Adipocyte (in vitro differentiated cells): ENCODE results near the gene KLF12.

ENCODE experiments used
- DNase-seq: peaks from one replicate; pipeline ENCODE4 v3.0.0-alpha.2; 2015; ENCODE audit warnings: low read depth
- H3K27me3 ChIP-seq: replicated peaks from 2 replicates; pipeline ENCODE4 v1.7.0; 2013; ENCODE audit warnings: mild to moderate bottlenecking, low read length, moderate library complexity; ENCODE audit not compliant: control insufficient read depth, insufficient read depth
- H3K36me3 ChIP-seq: 2 replicates; pipeline ENCODE4 v1.7.0; 2013; ENCODE audit warnings: low read length, mild to moderate bottlenecking, moderate library complexity; ENCODE audit not compliant: control insufficient read depth, insufficient read depth, severe bottlenecking
- H3K4me1 ChIP-seq: 2 replicates; pipeline ENCODE4 v1.7.0; 2013; ENCODE audit warnings: mild to moderate bottlenecking, low read length, moderate library complexity; ENCODE audit not compliant: control insufficient read depth, insufficient read depth
- H3K4me3 ChIP-seq: 2 replicates; pipeline ENCODE4 v1.7.0; 2013; ENCODE audit warnings: mild to moderate bottlenecking, low read length, moderate library complexity
- H3K9ac ChIP-seq: 2 replicates; pipeline ENCODE4 v1.7.0; 2013; ENCODE audit warnings: mild to moderate bottlenecking, low read length, moderate library complexity
- H3K9me3 ChIP-seq: 2 replicates; pipeline ENCODE4 v1.7.0; 2013; ENCODE audit warnings: mild to moderate bottlenecking, low read length, moderate library complexity; ENCODE audit not compliant: control insufficient read depth

Gene KLF12

DNA sequence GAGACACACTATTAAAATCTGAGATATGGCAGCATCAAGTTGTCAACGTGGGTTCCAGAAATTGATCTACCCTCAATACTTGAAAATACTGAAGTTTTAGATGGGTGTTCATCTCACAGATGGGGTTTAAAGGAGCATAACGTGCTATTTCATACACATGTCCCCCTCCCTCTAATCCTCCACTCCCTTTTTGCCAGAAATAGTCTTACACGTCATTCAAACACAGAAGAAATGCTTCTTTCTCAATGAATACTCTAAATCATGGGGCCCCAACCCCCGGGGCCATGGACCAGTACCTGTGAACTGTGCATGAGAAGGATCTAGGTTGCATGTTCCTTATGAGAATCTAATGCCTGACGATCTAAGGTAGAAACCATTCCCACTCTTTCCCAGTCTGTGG is 19.6 kb downstream of the KLF12 start:
- no peak overlapping the region for H3K4me3 ChIP-seq
- peaks cover 12% of the 10 kb centered on the region for H3K9me3 ChIP-seq
- H3K36me3 ChIP-seq: no peaks in the 10 kb centered on the region
- no peak overlapping the region for H3K9ac ChIP-seq
- no peaks in the 10 kb centered on the region for H3K27me3 ChIP-seq
- DNase-seq: peak; percentile 29
- H3K4me1 ChIP-seq: peaks cover 19% of the 10 kb centered on the region

DNA sequence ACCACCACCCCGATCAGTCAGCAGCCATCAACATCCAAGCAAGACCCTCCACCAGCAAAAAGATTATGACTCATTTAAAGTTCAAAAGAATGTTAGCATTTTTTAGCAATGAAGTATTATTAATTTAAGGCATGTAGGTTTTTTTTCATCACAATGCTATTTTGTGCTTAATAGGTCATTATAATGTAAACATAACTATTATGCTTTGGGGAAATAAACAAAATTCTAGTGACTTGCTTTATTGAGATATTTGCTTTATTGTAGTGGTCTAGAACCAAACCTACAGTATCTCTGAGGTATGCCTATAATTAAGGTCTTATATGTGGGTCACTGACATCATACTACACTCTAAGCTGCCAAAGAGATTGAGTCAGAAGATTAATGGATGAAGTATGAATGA is 20.0 kb downstream of the KLF12 start:
- Histone ChIP-seq H3K9ac (no peak overlapping the region), H3K4me1 (peaks cover 19% of the 10 kb centered on the region), H3K36me3 (no peaks in the 10 kb centered on the region), H3K9me3 (peaks cover 8% of the 10 kb centered on the region), H3K27me3 (no peaks in the 10 kb centered on the region), H3K4me3 (no peak overlapping the region)
- DNase-seq: peak; percentile 57

DNA sequence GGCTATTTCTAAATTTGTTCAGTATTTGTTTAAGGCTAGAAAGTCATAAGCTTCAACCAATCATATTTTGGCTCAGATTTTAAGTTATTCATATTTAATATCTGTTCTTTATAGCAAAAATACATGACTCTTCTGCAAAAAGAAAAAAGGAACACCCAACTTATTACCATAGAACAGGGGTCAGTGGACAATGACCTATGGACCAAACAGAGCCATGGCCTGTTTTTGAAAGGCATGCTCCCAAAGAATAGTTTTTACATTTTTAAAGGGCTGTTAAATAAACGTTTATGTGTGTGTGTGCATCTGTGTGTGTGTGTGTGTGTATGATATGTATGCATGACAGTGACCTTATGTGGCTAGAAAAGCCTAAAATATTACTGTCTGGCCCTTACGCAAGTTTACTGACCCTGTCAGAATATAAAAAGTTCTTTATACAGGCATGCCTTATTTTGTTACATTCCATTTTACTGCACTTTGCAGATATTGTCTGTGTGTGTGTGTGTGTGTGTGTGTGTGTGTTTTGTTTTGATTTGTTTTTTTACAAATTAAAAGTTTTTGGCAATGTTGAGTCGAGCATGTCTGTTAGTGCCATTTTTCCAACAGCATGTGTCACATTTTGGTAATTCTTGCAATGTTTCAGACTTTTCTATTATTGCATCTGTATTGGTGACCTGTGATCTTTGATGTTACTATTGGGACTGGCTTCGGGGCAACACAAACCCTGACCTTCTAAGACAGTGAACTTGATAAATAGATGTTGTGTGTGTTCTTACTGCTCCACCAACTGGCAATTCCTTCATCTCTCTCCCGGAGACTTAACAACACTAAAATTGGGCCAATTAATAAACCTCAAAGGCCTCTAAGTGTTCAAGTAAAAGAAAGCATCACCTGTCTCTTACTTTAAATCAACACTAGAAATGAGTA is 22.0 kb downstream of the KLF12 start:
- H3K9ac ChIP-seq: no peak overlapping the region
- no peaks in the 10 kb centered on the region for H3K9me3 ChIP-seq
- H3K36me3 ChIP-seq: no peaks in the 10 kb centered on the region
- H3K27me3 ChIP-seq: no peaks in the 10 kb centered on the region
- DNase-seq: no peak
- peaks cover 19% of the 10 kb centered on the region for H3K4me1 ChIP-seq
- no peak overlapping the region for H3K4me3 ChIP-seq

DNA sequence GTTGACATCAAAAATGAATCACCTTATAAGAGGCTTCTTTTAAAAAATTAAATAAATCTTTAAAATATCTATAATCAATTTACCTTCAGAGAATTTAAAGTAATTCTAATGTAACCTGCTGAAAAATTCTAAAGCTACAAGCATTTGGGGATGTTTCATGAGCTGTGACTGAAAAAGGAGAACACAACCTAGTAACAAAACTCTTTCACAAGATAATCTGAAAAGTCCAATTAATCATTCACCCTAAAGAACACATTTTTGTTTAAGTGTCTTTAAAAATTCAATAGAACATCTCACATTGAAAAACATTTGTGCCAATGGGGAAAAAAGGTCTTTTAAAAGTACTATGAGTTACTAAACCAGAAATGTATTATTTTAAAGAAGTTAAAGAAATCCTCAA is 22.8 kb downstream of the KLF12 start:
- H3K36me3 ChIP-seq: no peaks in the 10 kb centered on the region
- H3K4me1 ChIP-seq: peaks cover 19% of the 10 kb centered on the region
- no peaks in the 10 kb centered on the region for H3K27me3 ChIP-seq
- H3K9ac ChIP-seq: no peak overlapping the region
- no peaks in the 10 kb centered on the region for H3K9me3 ChIP-seq
- no peak overlapping the region for H3K4me3 ChIP-seq
- no peak for DNase-seq

DNA sequence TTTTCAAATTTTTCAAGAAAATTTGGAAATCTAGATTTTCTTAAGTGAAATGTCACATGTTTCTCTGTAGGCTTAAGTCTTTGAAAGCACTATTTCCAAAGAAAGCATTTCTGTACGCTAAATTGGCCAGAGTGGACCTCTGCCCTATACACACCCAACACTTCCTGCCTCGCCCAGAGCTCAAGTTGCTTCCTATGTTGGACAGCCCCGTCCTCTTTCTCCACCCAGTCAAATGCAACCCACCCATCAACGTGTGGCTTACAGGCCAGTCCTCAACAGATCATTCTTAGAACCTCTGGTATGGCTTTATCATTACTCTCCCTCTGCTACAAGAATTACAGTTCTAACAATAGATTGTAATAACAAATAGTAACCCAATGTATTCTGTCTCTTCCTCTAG is 24.2 kb downstream of the KLF12 start:
- DNase-seq: no peak
- Histone ChIP-seq H3K27me3 (no peaks in the 10 kb centered on the region), H3K9me3 (no peaks in the 10 kb centered on the region), H3K36me3 (no peaks in the 10 kb centered on the region), H3K4me1 (peaks cover 18% of the 10 kb centered on the region), H3K4me3 (no peak overlapping the region), H3K9ac (no peak overlapping the region)

DNA sequence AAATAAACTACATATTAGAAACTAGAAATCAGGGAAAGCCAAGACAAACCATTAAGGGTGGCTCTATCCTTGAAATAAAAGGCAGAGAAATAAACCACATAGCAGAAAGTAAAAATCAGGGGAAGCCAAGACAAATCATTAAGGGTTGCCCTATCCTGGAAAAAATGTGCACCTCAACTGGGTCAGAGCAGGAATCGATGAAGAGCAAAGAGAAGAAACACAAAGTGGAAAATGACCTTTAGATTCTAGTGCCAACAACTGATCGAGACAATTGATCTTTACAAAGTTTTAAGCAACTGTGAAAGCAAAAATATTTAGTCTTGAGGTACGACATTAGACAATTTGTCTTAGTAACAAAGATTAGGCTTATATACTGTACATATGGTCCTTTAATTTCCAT is 26.6 kb downstream of the KLF12 start:
- H3K9ac ChIP-seq: no peak overlapping the region
- peaks cover 15% of the 10 kb centered on the region for H3K4me1 ChIP-seq
- H3K36me3 ChIP-seq: no peaks in the 10 kb centered on the region
- H3K4me3 ChIP-seq: no peak overlapping the region
- H3K27me3 ChIP-seq: no peaks in the 10 kb centered on the region
- no peak for DNase-seq
- no peaks in the 10 kb centered on the region for H3K9me3 ChIP-seq

DNA sequence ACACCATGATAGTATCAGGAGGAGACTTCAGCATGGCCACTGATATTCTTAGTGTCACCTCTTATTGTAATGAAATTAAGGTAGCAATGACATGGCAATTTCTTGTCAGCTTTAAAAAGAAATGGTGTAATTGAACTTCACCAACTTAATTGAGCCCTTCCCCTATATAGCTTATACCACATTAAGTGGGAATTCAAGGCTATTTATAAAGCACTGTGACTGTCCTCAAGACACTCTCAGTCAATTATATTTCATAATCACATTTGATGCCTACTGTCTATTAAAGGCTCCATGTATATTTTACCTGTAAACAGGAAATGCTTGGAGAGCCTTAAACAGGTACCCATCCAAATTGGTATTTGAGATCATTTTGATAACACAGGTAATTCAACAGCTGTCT is 28.3 kb downstream of the KLF12 start:
- DNase-seq: no peak
- H3K9me3 ChIP-seq: peaks cover 9% of the 10 kb centered on the region
- no peaks in the 10 kb centered on the region for H3K27me3 ChIP-seq

DNA sequence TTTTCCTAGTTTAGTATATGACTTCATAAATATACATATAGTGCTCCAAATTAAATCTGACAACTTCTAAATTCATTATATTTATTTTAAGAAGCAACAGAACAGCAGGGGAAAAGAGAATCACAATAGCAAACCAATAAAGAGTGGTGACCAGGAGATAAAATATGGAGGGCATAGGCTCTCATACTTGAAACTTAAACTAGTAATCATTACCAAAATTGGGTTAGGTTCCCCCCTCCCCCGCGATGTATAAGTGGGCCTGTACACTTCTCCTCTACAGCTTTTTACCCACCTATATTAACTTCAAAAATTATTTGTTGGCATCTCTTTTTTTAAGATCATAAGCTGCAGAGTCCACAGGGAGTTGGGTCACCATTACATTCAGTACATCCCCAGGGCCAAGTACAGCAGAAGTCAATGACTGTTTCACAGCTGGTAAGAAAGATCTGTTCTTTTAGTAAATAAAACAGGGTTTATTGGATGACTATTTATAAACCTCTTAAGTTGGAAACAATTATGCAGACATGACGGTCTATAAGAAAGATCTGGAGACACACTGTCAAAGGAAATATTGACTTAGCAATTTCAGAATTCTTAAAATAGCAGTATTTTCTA is 29.4 kb downstream of the KLF12 start:
- no peak overlapping the region for H3K4me3 ChIP-seq
- no peak overlapping the region for H3K9ac ChIP-seq
- peaks cover 9% of the 10 kb centered on the region for H3K9me3 ChIP-seq
- peaks cover 12% of the 10 kb centered on the region for H3K4me1 ChIP-seq
- H3K36me3 ChIP-seq: no peaks in the 10 kb centered on the region
- DNase-seq: no peak
- no peaks in the 10 kb centered on the region for H3K27me3 ChIP-seq

More for the DNA sequence above, 28.3 kb downstream of the KLF12 start:
- Histone ChIP-seq H3K4me3 (no peak overlapping the region), H3K4me1 (peaks cover 12% of the 10 kb centered on the region), H3K9ac (no peak overlapping the region), H3K36me3 (no peaks in the 10 kb centered on the region)

DNA sequence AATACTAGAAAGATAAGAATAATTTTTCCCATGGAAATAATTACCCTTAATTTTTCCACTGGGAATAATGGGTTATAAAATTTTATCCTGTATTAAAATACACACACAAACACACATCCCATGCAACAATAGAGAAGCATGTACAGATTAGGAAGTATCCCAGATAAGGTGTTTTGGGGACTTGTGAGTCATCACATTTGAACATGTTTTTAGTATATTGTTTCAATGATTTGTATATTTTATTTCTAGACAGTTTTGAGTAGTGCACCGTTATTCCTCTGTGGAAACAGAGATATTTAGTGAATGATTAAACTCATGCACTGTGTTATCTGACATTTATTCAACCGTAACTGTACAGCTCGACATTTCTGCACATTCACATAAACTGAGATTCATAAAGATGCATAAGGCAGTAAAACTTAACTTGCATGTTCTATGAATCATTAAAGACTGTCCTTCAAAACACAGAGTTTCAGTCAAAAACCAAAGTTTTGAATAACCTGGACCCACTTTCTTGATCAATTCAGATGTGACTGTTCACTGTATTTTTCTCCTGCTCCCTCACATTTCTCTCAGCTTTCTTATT is 30.1 kb downstream of the KLF12 start:
- DNase-seq: no peak
- Histone ChIP-seq H3K27me3 (no peaks in the 10 kb centered on the region), H3K9me3 (peaks cover 9% of the 10 kb centered on the region), H3K4me1 (peaks cover 12% of the 10 kb centered on the region), H3K9ac (no peak overlapping the region), H3K36me3 (no peaks in the 10 kb centered on the region), H3K4me3 (no peak overlapping the region)

DNA sequence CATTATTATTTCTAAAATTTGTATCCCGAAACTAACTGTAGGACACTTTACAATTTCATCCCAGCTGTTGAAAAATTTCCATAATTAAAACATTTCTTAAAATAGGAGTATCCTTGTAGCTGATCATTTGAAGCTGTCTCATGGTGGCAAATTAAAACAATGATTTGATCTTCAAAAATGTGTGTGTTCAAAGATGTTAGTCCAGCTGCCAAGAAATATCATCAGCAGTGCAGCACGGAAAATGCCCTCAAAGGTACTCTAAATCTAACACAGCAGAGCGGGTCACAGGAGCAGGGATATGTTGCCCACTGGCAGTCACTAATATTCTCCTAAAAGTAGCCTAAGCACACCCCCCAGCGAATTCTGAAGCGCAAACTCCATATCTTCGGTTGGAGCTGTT is 31.0 kb downstream of the KLF12 start:
- Histone ChIP-seq H3K36me3 (no peaks in the 10 kb centered on the region), H3K4me1 (peaks cover 12% of the 10 kb centered on the region), H3K9me3 (peaks cover 9% of the 10 kb centered on the region), H3K9ac (no peak overlapping the region), H3K4me3 (no peak overlapping the region), H3K27me3 (no peaks in the 10 kb centered on the region)
- no peak for DNase-seq

DNA sequence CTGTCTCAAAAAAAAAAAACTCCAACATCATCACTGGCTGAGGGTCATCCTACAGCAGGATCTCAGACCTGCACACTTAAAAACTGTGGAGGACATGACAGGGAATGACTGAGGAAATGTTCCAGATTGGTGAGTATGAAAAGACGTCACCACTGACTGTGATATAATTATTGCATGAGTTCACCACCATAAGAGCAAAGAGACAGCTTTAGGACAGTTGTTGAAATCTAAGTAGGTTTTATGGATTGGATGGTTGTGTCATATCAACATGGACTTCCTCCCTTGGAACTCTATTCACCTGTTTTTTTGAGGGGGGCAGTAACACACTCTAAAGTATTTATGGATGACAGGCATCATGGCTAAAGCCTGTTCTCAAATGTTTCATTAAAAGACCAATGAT is 31.5 kb downstream of the KLF12 start:
- peaks cover 9% of the 10 kb centered on the region for H3K9me3 ChIP-seq
- no peak overlapping the region for H3K4me3 ChIP-seq
- no peaks in the 10 kb centered on the region for H3K36me3 ChIP-seq
- DNase-seq: no peak
- peaks cover 12% of the 10 kb centered on the region for H3K4me1 ChIP-seq
- no peak overlapping the region for H3K9ac ChIP-seq
- H3K27me3 ChIP-seq: no peaks in the 10 kb centered on the region
